GM12878 (cell line): ENCODE results near the gene CADM2. TPM values are rescaled to one million over a fixed set of nuclear protein-coding genes. Genes with fewer than 3 reads are reported as not detected.

ENCODE experiments used
- FOXM1 ChIP-seq: IDR thresholded peaks from 2 replicates; pipeline ENCODE4 v1.6.1; 2012; ENCODE audit warnings: low read depth, mild to moderate bottlenecking, inconsistent platforms, low read length, moderate library complexity
- POLR2A ChIP-seq: IDR thresholded peaks from 2 replicates; pipeline ENCODE4 v1.6.1; 2011; ENCODE audit warnings: low read depth, mild to moderate bottlenecking, low read length
- RB1 ChIP-seq: fragments of 450-650 bp; formaldehyde crosslinking; IDR thresholded peaks from 2 replicates; pipeline ENCODE4 v1.6.1; 2017; ENCODE audit warnings: mild to moderate bottlenecking, borderline replicate concordance
- RCOR1 ChIP-seq: conservative IDR thresholded peaks from 2 replicates; pipeline ENCODE4 v1.6.1; 2012; ENCODE audit warnings: low read depth, low read length, improper control_type of control experiment
- ZNF592 ChIP-seq: fragments of 450-650 bp; IDR thresholded peaks from 2 replicates; pipeline ENCODE4 v1.6.1; 2017; ENCODE audit warnings: mild to moderate bottlenecking, moderate library complexity
- polyA plus RNA-seq, 11 experiments: library from polyadenylated mRNA; depleted of rRNA in 4 of 11; unstranded in 6 of 11; stranded (reverse) in 5 of 11; fragments of >200 nt; fragmentation: Nextera tagmentation in 4 of 11; fragmentation: Illumina TruSeq in 1 of 11; extraction: Ambion mirVana in 4 of 11; extraction: Trizol in 1 of 11; gene quantifications; 1 replicate in 1 of 11; 2 replicates in 10 of 11; pipeline versions ENCODE4 v1.2.1 to v1.2.3, GENCODE V29; 2011 to 2016; ENCODE audit warnings: inconsistent platforms in 2 of 11, missing spikeins in 2 of 11, low read depth in 1 of 11
- total RNA-seq, 4 experiments: library from RNA; depleted of rRNA in 3 of 4; stranded (reverse); fragments of >200 nt in 3 of 4; fragmentation: Illumina TruSeq in 1 of 4; extraction: Trizol in 1 of 4; gene quantifications; 2 replicates each; pipeline versions ENCODE4 v1.2.1 to v1.2.3, GENCODE V29; 2013 to 2021
- TF ChIP-seq, protein P1 (sequence below): fragments of 450-650 bp; IDR thresholded peaks from 2 replicates; pipeline ENCODE4 v1.6.1; 2017; ENCODE audit warnings: mild to moderate bottlenecking, moderate library complexity

CADM2 gene
- total and polyA plus RNA-seq, 10 of the 15 experiments (the other 5 are each of a cell fraction or from before 2014, with no cell fraction given): 0.13 TPM; not detected in 9

DNA sequence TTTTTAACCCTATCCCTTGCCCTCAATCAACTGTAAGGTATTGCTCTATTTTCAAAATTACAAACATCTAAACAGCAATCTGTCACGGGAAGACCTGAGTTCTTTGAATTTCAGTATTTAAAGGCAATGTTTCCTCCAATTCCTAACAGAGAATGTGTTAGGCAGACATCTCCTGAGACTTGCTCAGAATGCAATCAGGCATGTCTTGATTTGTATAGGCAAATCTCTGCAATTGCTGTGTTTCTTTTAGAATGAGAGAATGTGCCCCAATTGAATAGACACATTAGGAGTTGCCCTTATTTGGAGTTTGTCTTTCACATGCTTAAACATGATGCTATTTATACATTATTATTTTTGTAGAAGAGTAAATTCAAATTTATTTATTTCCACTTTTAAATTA is 205.6 kb downstream of the CADM2 start (continued):
- TF ChIP-seq ZNF592 (no peak), FOXM1 (no peak), POLR2A (no peak), RCOR1 (no peak), RB1 (no peak)
- TF ChIP-seq, protein P1, sequence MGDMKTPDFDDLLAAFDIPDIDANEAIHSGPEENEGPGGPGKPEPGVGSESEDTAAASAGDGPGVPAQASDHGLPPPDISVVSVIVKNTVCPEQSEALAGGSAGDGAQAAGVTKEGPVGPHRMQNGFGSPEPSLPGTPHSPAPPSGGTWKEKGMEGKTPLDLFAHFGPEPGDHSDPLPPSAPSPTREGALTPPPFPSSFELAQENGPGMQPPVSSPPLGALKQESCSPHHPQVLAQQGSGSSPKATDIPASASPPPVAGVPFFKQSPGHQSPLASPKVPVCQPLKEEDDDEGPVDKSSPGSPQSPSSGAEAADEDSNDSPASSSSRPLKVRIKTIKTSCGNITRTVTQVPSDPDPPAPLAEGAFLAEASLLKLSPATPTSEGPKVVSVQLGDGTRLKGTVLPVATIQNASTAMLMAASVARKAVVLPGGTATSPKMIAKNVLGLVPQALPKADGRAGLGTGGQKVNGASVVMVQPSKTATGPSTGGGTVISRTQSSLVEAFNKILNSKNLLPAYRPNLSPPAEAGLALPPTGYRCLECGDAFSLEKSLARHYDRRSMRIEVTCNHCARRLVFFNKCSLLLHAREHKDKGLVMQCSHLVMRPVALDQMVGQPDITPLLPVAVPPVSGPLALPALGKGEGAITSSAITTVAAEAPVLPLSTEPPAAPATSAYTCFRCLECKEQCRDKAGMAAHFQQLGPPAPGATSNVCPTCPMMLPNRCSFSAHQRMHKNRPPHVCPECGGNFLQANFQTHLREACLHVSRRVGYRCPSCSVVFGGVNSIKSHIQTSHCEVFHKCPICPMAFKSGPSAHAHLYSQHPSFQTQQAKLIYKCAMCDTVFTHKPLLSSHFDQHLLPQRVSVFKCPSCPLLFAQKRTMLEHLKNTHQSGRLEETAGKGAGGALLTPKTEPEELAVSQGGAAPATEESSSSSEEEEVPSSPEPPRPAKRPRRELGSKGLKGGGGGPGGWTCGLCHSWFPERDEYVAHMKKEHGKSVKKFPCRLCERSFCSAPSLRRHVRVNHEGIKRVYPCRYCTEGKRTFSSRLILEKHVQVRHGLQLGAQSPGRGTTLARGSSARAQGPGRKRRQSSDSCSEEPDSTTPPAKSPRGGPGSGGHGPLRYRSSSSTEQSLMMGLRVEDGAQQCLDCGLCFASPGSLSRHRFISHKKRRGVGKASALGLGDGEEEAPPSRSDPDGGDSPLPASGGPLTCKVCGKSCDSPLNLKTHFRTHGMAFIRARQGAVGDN: no peak
